ENCODE measurements around the gene NME9. TPM values are rescaled to one million over a fixed set of nuclear protein-coding genes. Genes with fewer than 3 reads are reported as not detected.

Gene NME9
- polyA plus RNA-seq, 2 of the 4 experiments (the other 2 are of a cell fraction) = 0.05 TPM; not detected in 1

- DNase-seq (ENCODE audit: low read depth in 1 of 2, low spot score in 1 of 2) (no peak), ATAC-seq (no peak), FAIRE-seq (no peak)
- POLR2A ChIA-PET = no interaction called here
- no peak overlapping the region for H3K27ac ChIP-seq
- TF ChIP-seq EP300 (IDR thresholded peaks at IDR 0.05) = no peak
- no peak for TF ChIP-seq RCOR1 (IDR thresholded peaks at IDR 0.05; ENCODE audit: low read depth, low read length)
- no peak for TF ChIP-seq NFE2L2 (conservative IDR thresholded peaks at IDR 0.05; ENCODE audit: low read length)
- no peak for TF ChIP-seq JUNB (IDR thresholded peaks at IDR 0.05)
- no peak for TF ChIP-seq FOSL2 (IDR thresholded peaks at IDR 0.05)
- TF ChIP-seq FOSL2 (CRISPR knock-in tag; IDR thresholded peaks at IDR 0.05) = no peak
- TF ChIP-seq SREBF2 (IDR thresholded peaks at IDR 0.05) = no peak
- no peak for TF ChIP-seq PHF8 (IDR thresholded peaks at IDR 0.05; ENCODE audit: borderline replicate concordance, low read depth)
- TF ChIP-seq POLR2A (IDR thresholded peaks at IDR 0.05; ENCODE audit: low read length) = no peak
- TF ChIP-seq E2F6 (IDR thresholded peaks at IDR 0.05; ENCODE audit: borderline replicate concordance, low read depth) = no peak
- TF ChIP-seq HOXA7 (CRISPR knock-in tag; IDR thresholded peaks at IDR 0.05) = no peak
- TF ChIP-seq MAFK (IDR thresholded peaks at IDR 0.05; ENCODE audit: partially characterized antibody) = no peak
- no peak for TF ChIP-seq HOXB13 (CRISPR knock-in tag; IDR thresholded peaks at IDR 0.05; ENCODE audit: low read depth)
- TF ChIP-seq CHD2 (IDR thresholded peaks at IDR 0.05; ENCODE audit: low read length, partially characterized antibody) = no peak
- no peak for TF ChIP-seq MYC (IDR thresholded peaks at IDR 0.05; ENCODE audit: borderline replicate concordance, low read length)
- no peak for TF ChIP-seq CTCF (IDR thresholded peaks at IDR 0.05)
- no peak for TF ChIP-seq RNF2 (IDR thresholded peaks at IDR 0.05; ENCODE audit: borderline replicate concordance, low read depth)
- TF ChIP-seq CEBPB (IDR thresholded peaks at IDR 0.05) = no peak
- TF ChIP-seq USF2 (IDR thresholded peaks at IDR 0.05) = no peak
- TF ChIP-seq ZSCAN20 (CRISPR knock-in tag; IDR thresholded peaks at IDR 0.05) = no peak
- H3K4me1 ChIP-seq = peaks cover 6% of the 10 kb centered on the region; the same call in 1 of the 3 replicates
- H3K4me2 ChIP-seq = no peak overlapping the region
- no peak overlapping the region for H3K4me3 ChIP-seq
- H3K9me3 ChIP-seq = no peaks in the 10 kb centered on the region
- CTCF ChIA-PET = no interaction called here
- WGBS (ENCODE audit: missing lambda C conversion rate) = 33% methylated on average over 1 of the region's 1 CpG
Measured at GRCh38 chr3:138344754-138345153, 15.1 kb upstream of the NME9 start.

- ChIA-PET CTCF (no interaction called here), POLR2A (no interaction called here)
- Histone ChIP-seq H3K4me3 (no peak overlapping the region), H3K4me1 (no peaks in the 10 kb centered on the region), H3K9me3 (no peaks in the 10 kb centered on the region), H3K4me2 (no peak overlapping the region), H3K27ac (no peak overlapping the region)
- 44% methylated on average over 5 of the region's 5 CpGs for WGBS (ENCODE audit: missing lambda C conversion rate)
- FAIRE-seq = no peak
- no peak for DNase-seq (ENCODE audit: low read depth in 1 of 2, low spot score in 1 of 2)
- no peak for ATAC-seq
- TF ChIP-seq HDAC2 (IDR thresholded peaks at IDR 0.05) = no peak
- no peak for TF ChIP-seq POLR2AphosphoS2 (conservative IDR thresholded peaks at IDR 0.05; ENCODE audit: low read length)
- no peak for TF ChIP-seq HES2 (IDR thresholded peaks at IDR 0.05)
- TF ChIP-seq RFX5 (IDR thresholded peaks at IDR 0.05) = no peak
- TF ChIP-seq POLR2A (IDR thresholded peaks at IDR 0.05; ENCODE audit: low read length) = no peak
- no peak for TF ChIP-seq CHD4 (IDR thresholded peaks at IDR 0.05; ENCODE audit: borderline replicate concordance)
- no peak for TF ChIP-seq KDM5A (IDR thresholded peaks at IDR 0.05)
- TF ChIP-seq CHD2 (IDR thresholded peaks at IDR 0.05; ENCODE audit: low read length, partially characterized antibody) = no peak
- no peak for TF ChIP-seq BHLHE40 (IDR thresholded peaks at IDR 0.05; ENCODE audit: low read depth, low read length)
Measured at GRCh38 chr3:138340511-138340910, 10.9 kb upstream of the NME9 start.

Data from A549 (cell line).